Breast epithelium (tissue), 4 donors: ENCODE results near the gene GHR. TPM values are rescaled to one million over a fixed set of nuclear protein-coding genes. Genes with fewer than 3 reads are reported as not detected.

Source experiments
- DNase-seq, 2 donors: peaks; one replicate each; pipeline ENCODE4 v3.0.0-alpha.2; 2019; ENCODE audit warnings: low spot score in 2 of 2
- H3K27ac ChIP-seq, 2 donors: fragments of 200-600 bp; sonication (generic) in 1 of 2; one replicate each; pipeline ENCODE4 v1.5.1; 2016 to 2019; ENCODE audit warnings: mild to moderate bottlenecking in 1 of 2
- H3K27me3 ChIP-seq, 2 donors: fragments of 200-600 bp; sonication (generic) in 1 of 2; one replicate each; pipeline versions ENCODE4 v1.5.1 to v1.6.0; 2017 to 2019; ENCODE audit warnings: control low read depth in 1 of 2, mild to moderate bottlenecking in 1 of 2
- H3K36me3 ChIP-seq: fragments of 200-600 bp; one replicate; pipeline ENCODE4 v1.5.1; 2019
- H3K4me1 ChIP-seq, 2 donors: fragments of 200-600 bp; sonication (generic); one replicate each; pipeline ENCODE4 v1.5.1; 2016 to 2019; ENCODE audit warnings: control low read depth in 1 of 2
- H3K4me3 ChIP-seq, 3 donors: fragments of 200-600 bp; sonication (generic); 1 replicate in 2 of 3; 2 replicates in 1 of 3; pipeline ENCODE4 v1.5.1; 2016 to 2019; ENCODE audit warnings: mild to moderate bottlenecking in 3 of 3, moderate library complexity in 2 of 3
- H3K9me3 ChIP-seq, 2 donors: fragments of 200-600 bp; sonication (generic) in 1 of 2; one replicate each; pipeline ENCODE4 v1.5.1; 2016 to 2019; ENCODE audit warnings: control low read depth in 1 of 2
- POLR2A ChIP-seq: fragments of 450-650 bp; IDR thresholded peaks from one replicate; pipeline ENCODE4 v1.6.1; 2016; ENCODE audit warnings: antibody characterized with exemption, mild to moderate bottlenecking, moderate library complexity
- POLR2AphosphoS5 ChIP-seq, 3 donors: sonication (generic); formaldehyde crosslinking; IDR thresholded peaks; one replicate each; pipeline ENCODE4 v1.6.1; 2017; ENCODE audit warnings: antibody characterized with exemption in 3 of 3
- intact Hi-C: fragments of 100-400 bp; cut with DNase I; formaldehyde crosslinking; loops from one replicate; pipeline ENCODE4 v1.15.1; 2023; ENCODE audit warnings: low total_unique reads
- total RNA-seq, 3 donors: library from RNA; depleted of rRNA; stranded (reverse); fragments of >200 nt; gene quantifications; one replicate each; pipeline ENCODE4 v1.1.0, GENCODE V29; 2016
- TF ChIP-seq, protein P1 (sequence below), 3 donors: fragments of 450-650 bp; IDR thresholded peaks; one replicate each; pipeline ENCODE4 v1.5.1; 2016 to 2017; ENCODE audit warnings: antibody characterized with exemption in 3 of 3, mild to moderate bottlenecking in 3 of 3, moderate library complexity in 3 of 3

Gene GHR
- total RNA-seq, 3 donors from 2014 or later = 25.6 to 234 (median 26.5) TPM

DNA sequence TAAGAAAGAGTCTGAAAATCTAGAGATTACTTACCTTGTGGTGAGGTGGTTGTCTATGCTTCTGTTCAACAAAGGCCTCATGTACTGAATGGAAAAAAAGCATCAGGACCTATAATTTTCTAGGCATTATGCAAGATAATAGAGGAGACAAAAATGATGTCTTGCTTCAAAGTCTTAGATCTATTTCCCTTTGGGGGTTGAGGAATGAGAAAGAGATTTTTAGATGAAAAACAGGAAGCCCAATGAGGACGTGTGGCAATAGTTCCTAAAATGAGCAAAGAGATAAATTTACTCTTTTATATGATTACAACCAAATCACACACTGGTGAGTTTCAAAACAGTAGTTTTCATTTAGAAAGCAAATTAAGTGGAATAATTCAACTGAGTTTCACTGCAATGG lies 99.5 kb downstream of the GHR start:
- no peak overlapping the region for H3K27ac ChIP-seq
- TF ChIP-seq POLR2AphosphoS5 (IDR thresholded peaks at IDR 0.05) (no peak), POLR2A (no peak)
- TF ChIP-seq, protein P1, sequence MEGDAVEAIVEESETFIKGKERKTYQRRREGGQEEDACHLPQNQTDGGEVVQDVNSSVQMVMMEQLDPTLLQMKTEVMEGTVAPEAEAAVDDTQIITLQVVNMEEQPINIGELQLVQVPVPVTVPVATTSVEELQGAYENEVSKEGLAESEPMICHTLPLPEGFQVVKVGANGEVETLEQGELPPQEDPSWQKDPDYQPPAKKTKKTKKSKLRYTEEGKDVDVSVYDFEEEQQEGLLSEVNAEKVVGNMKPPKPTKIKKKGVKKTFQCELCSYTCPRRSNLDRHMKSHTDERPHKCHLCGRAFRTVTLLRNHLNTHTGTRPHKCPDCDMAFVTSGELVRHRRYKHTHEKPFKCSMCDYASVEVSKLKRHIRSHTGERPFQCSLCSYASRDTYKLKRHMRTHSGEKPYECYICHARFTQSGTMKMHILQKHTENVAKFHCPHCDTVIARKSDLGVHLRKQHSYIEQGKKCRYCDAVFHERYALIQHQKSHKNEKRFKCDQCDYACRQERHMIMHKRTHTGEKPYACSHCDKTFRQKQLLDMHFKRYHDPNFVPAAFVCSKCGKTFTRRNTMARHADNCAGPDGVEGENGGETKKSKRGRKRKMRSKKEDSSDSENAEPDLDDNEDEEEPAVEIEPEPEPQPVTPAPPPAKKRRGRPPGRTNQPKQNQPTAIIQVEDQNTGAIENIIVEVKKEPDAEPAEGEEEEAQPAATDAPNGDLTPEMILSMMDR (IDR thresholded peaks at IDR 0.05) = no peak

DNA sequence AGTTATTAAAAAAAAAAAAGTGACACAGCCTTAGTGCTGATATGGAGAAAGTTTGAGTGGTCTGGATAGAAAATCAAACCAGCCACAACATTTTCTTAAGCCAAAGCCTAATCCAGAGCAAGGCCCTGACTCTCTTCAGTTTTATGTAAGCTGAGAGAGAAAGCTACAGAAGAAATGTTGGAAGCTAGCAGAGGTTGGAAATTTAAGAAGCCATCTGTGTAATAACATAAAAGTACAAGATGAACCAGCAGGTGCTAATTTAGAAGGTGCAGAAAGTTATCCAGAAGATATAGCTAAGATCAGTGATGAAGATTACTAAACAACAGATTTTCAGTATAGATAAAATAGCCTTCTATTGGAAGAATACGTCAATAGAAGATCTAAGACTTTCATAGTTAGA lies 102.9 kb downstream of the GHR start:
- Histone ChIP-seq H3K36me3 (no peaks in the 10 kb centered on the region), H3K27ac (no peak overlapping the region), H3K27me3 (no peaks in the 10 kb centered on the region), H3K4me1 (no peaks in the 10 kb centered on the region), H3K9me3 (no peaks in the 10 kb centered on the region), H3K4me3 (no peak overlapping the region)
- intact Hi-C loops = no loop called here
- TF ChIP-seq, protein P1 (IDR thresholded peaks at IDR 0.05) = no peak
- no peak for TF ChIP-seq POLR2A
- TF ChIP-seq POLR2AphosphoS5 (IDR thresholded peaks at IDR 0.05) = no peak
- no peak for DNase-seq

More for the DNA sequence above, 99.5 kb downstream of the GHR start:
- H3K4me3 ChIP-seq = no peak overlapping the region
- no peaks in the 10 kb centered on the region for H3K27me3 ChIP-seq
- H3K4me1 ChIP-seq = no peaks in the 10 kb centered on the region
- no peak for DNase-seq
- intact Hi-C loops = loop anchor here (5.0 kb wide), 1 partner anchor 250 kb away; no protein-coding TSS in a partner anchor
- H3K36me3 ChIP-seq = no peaks in the 10 kb centered on the region
- H3K9me3 ChIP-seq = no peaks in the 10 kb centered on the region

DNA sequence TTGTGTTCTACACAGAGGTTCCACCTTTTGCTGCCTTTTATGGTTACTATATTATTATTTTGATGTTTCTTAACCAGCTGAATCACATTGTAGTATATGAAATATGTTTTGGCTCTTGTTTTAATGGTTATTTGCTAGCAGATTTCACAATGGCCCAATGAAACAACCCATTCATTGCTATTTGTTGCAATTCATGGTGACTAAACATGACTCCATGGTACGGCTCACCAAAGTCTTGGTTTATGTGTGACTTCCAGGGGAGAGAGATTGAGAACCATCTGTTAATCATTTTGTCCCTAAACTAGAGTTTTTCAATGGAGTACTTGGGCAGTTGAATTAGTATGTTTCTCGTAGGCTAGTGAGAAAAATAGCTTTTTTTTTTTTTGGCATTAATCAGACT lies 108.4 kb downstream of the GHR start:
- no peaks in the 10 kb centered on the region for H3K4me1 ChIP-seq
- no peaks in the 10 kb centered on the region for H3K27me3 ChIP-seq
- no peak for TF ChIP-seq POLR2AphosphoS5 (IDR thresholded peaks at IDR 0.05)
- no peak for TF ChIP-seq POLR2A
- TF ChIP-seq, protein P1 (IDR thresholded peaks at IDR 0.05) = no peak
- DNase-seq = no peak
- H3K36me3 ChIP-seq = no peaks in the 10 kb centered on the region
- no peak overlapping the region for H3K4me3 ChIP-seq
- H3K9me3 ChIP-seq = peaks cover 0 to 11% of the 10 kb centered on the region in 2 donors
- H3K27ac ChIP-seq = no peak overlapping the region
- intact Hi-C loops = no loop called here

DNA sequence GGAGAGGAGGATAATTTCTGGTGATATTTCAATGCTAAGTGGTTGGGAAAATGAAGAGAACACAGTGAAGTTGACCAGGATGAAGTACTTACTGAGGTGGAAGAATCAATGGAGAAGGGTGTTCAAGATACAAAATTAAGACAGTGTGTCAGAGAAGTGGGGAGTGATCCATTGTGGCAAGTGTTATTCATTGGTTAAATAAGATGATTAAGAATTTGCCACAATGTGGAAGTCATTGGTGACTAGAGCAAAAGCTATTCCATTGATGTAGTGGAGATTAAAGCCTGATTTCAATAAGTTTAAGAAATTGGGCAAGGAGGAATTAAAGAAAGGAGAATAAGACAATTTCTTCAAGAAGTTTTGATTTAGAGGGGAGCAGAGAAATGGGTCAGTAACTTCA lies 118.9 kb downstream of the GHR start:
- TF ChIP-seq POLR2A = no peak
- no peak for TF ChIP-seq POLR2AphosphoS5 (IDR thresholded peaks at IDR 0.05)
- TF ChIP-seq, protein P1 (IDR thresholded peaks at IDR 0.05) = no peak
- intact Hi-C loops = no loop called here
- no peaks in the 10 kb centered on the region for H3K4me1 ChIP-seq
- no peaks in the 10 kb centered on the region for H3K36me3 ChIP-seq
- H3K27ac ChIP-seq = no peak overlapping the region
- DNase-seq = no peak
- no peaks in the 10 kb centered on the region for H3K27me3 ChIP-seq
- no peak overlapping the region for H3K4me3 ChIP-seq
- peaks cover 2 to 27% of the 10 kb centered on the region in 2 donors for H3K9me3 ChIP-seq

DNA sequence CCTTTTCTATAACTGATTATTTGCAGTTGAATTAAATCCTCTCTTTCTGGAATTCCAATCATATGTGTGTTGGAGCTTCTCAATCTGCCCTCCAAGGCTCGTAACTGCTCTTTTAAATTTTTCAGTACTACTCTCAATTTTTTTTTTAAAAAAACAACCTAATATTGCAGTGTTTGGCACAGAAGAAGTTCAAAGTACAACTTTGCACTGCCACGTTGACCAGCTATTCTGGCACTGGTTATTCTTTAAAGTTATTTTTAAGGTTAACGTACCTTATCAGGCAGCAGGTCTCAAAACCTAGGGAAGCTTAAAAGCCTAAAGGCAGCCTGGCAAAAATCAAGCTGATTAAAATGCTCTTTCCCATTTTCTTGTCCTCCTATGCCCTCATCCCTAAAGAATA lies 120.5 kb downstream of the GHR start:
- no peaks in the 10 kb centered on the region for H3K36me3 ChIP-seq
- intact Hi-C loops = no loop called here
- DNase-seq = no peak
- no peak overlapping the region for H3K27ac ChIP-seq
- H3K9me3 ChIP-seq = peaks cover 2 to 19% of the 10 kb centered on the region in 2 donors
- no peak overlapping the region for H3K4me3 ChIP-seq
- no peaks in the 10 kb centered on the region for H3K27me3 ChIP-seq
- TF ChIP-seq, protein P1 (IDR thresholded peaks at IDR 0.05) = no peak
- TF ChIP-seq POLR2A (no peak), POLR2AphosphoS5 (IDR thresholded peaks at IDR 0.05) (no peak)
- H3K4me1 ChIP-seq = no peaks in the 10 kb centered on the region
